Trophoblast cell (in vitro differentiated cells and primary cell): ENCODE measurements around the gene CHD6.

Source experiments
- DNase-seq, 2 donors: peaks; one replicate each; pipeline ENCODE4 v3.0.0-alpha.2; 2016
- H2AFZ ChIP-seq: 2 replicates; pipeline ENCODE4 v1.6.1; 2013; ENCODE audit warnings: low read length, moderate library complexity, mild to moderate bottlenecking; ENCODE audit not compliant: insufficient read depth, poor library complexity
- H2AK5ac ChIP-seq: 2 replicates; pipeline ENCODE4 v1.6.1; 2013; ENCODE audit warnings: mild to moderate bottlenecking, low read length
- H2BK120ac ChIP-seq: 2 replicates; pipeline ENCODE4 v1.6.1; 2013; ENCODE audit warnings: low read length, mild to moderate bottlenecking, moderate library complexity; ENCODE audit not compliant: insufficient read depth, poor library complexity
- H2BK12ac ChIP-seq: 2 replicates; pipeline ENCODE4 v1.6.1; 2013; ENCODE audit warnings: mild to moderate bottlenecking, low read length, moderate library complexity
- H2BK5ac ChIP-seq: 2 replicates; pipeline ENCODE4 v1.6.1; 2013; ENCODE audit warnings: low read length, low read depth, moderate library complexity, mild to moderate bottlenecking; ENCODE audit not compliant: poor library complexity
- H3K14ac ChIP-seq: 2 replicates; pipeline ENCODE4 v1.6.1; 2013; ENCODE audit warnings: mild to moderate bottlenecking, low read length
- H3K18ac ChIP-seq: 2 replicates; pipeline ENCODE4 v1.6.1; 2013; ENCODE audit warnings: mild to moderate bottlenecking, low read length
- H3K23ac ChIP-seq: 2 replicates; pipeline ENCODE4 v1.6.1; 2013; ENCODE audit warnings: low read length
- H3K27ac ChIP-seq: 2 replicates; pipeline ENCODE4 v1.5.1; 2013; ENCODE audit warnings: low read depth, mild to moderate bottlenecking, inconsistent platforms, low read length, moderate library complexity
- H3K27me3 ChIP-seq: 2 replicates; pipeline ENCODE4 v1.6.1; 2013; ENCODE audit warnings: inconsistent platforms, mild to moderate bottlenecking, low read length, moderate library complexity; ENCODE audit not compliant: insufficient read depth
- H3K36me3 ChIP-seq, 2 experiments: 1 replicate in 1 of 2; 2 replicates in 1 of 2; pipeline ENCODE4 v1.6.1; 2013; ENCODE audit warnings: low read length in 2 of 2, mild to moderate bottlenecking in 2 of 2, moderate library complexity in 1 of 2; ENCODE audit not compliant: insufficient read depth in 2 of 2, control insufficient read depth in 1 of 2
- H3K4ac ChIP-seq: 2 replicates; pipeline ENCODE4 v1.6.1; 2013; ENCODE audit warnings: low read depth, mild to moderate bottlenecking, low read length, moderate library complexity
- H3K4me1 ChIP-seq, 2 experiments: 1 replicate in 1 of 2; 2 replicates in 1 of 2; pipeline ENCODE4 v1.6.1; 2013; ENCODE audit warnings: low read length in 2 of 2, mild to moderate bottlenecking in 2 of 2, moderate library complexity in 1 of 2; ENCODE audit not compliant: insufficient read depth in 2 of 2, control insufficient read depth in 1 of 2
- H3K4me2 ChIP-seq: 2 replicates; pipeline ENCODE4 v1.6.1; 2013; ENCODE audit warnings: inconsistent platforms, mild to moderate bottlenecking, low read length, moderate library complexity
- H3K4me3 ChIP-seq: 2 replicates; pipeline ENCODE4 v1.5.1; 2013; ENCODE audit warnings: mild to moderate bottlenecking, low read depth, low read length, inconsistent platforms
- H3K79me1 ChIP-seq: one replicate; pipeline ENCODE4 v1.6.1; 2013; ENCODE audit warnings: low read length
- H3K79me2 ChIP-seq: 2 replicates; pipeline ENCODE4 v1.6.1; 2013; ENCODE audit warnings: low read length, mild to moderate bottlenecking; ENCODE audit not compliant: control insufficient read depth, insufficient read depth, poor library complexity
- H3K9ac ChIP-seq: 2 replicates; pipeline ENCODE4 v1.6.1; 2013; ENCODE audit warnings: mild to moderate bottlenecking, low read length
- H3K9me3 ChIP-seq: 2 replicates; pipeline ENCODE4 v1.6.1; 2013; ENCODE audit warnings: low read depth, mild to moderate bottlenecking, control low read depth, inconsistent platforms, low read length; ENCODE audit not compliant: insufficient read depth
- H4K12ac ChIP-seq: 2 replicates; pipeline ENCODE4 v1.6.1; 2013; ENCODE audit warnings: low read depth, mild to moderate bottlenecking, low read length, moderate library complexity
- H4K8ac ChIP-seq: 2 replicates; pipeline ENCODE4 v1.6.1; 2013; ENCODE audit warnings: low read depth, mild to moderate bottlenecking, low read length, moderate library complexity
- H4K91ac ChIP-seq: one replicate; pipeline ENCODE4 v1.6.1; 2013; ENCODE audit warnings: low read depth, mild to moderate bottlenecking, low read length, moderate library complexity
- WGBS: extraction: QIAGEN DNeasy Blood & Tissue Kit; methylation state at CpG from one replicate; pipeline ENCODE4 v1.1.7; 2013; ENCODE audit warnings: missing lambda C conversion rate; ENCODE audit not compliant: insufficient read length, insufficient coverage; ENCODE audit errors: extremely low coverage; 5-methylcytosine and 5-hydroxymethylcytosine counted together

Gene CHD6

GRCh38 chr20:41572010-41572572, 46.1 kb downstream of the CHD6 start:
- peak overlapping the region; percentile 7 for H3K18ac ChIP-seq
- WGBS = no CpG with 5 or more reads among the region's 3 CpGs
- peak in 1 of 2 donors; percentile 40 for DNase-seq
- H3K14ac ChIP-seq = no peak overlapping the region
- no peak overlapping the region for H4K91ac ChIP-seq
- no peaks in the 10 kb centered on the region for H3K27me3 ChIP-seq
- H3K79me1 ChIP-seq = no peaks in the 10 kb centered on the region
- no peak overlapping the region for H3K23ac ChIP-seq
- H3K4me3 ChIP-seq = no peak overlapping the region
- no peak overlapping the region for H2BK5ac ChIP-seq
- H2BK120ac ChIP-seq = no peak overlapping the region
- H3K4me2 ChIP-seq = no peak overlapping the region
- H3K36me3 ChIP-seq = no peaks in the 10 kb centered on the region
- peaks cover 3% of the 10 kb centered on the region in 2 experiments for H3K4me1 ChIP-seq
- no peak overlapping the region for H2BK12ac ChIP-seq
- H2AFZ ChIP-seq = no peak overlapping the region
- no peak overlapping the region for H4K12ac ChIP-seq
- H4K8ac ChIP-seq = no peak overlapping the region
- H2AK5ac ChIP-seq = no peak overlapping the region
- H3K9ac ChIP-seq = no peak overlapping the region
- no peak overlapping the region for H3K27ac ChIP-seq
- H3K79me2 ChIP-seq = peaks cover 6% of the 10 kb centered on the region
- H3K9me3 ChIP-seq = no peaks in the 10 kb centered on the region
- peak overlapping the region; percentile 26 for H3K4ac ChIP-seq

DNA sequence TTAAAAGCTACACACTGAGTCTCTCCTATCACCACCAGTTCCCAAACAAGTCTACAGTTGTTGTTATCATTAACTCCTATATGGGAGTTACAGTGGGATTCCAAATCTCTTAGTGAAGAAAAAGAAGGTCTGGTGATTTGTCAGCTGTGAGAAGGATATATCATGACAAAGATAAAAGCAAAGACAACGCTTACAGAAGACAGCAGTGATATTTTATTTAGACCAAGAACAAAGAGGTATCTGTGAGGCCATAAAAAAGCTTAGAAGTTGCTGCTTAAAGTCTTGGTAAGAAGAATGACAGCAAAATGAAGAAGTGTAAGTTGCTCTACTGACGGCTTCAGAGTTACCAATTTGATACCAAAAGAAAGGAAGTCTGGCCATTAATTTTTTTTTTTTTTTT, 47.2 kb downstream of the CHD6 start:
- Histone ChIP-seq H3K4me3 (no peak overlapping the region), H2AK5ac (no peak overlapping the region), H3K27ac (no peak overlapping the region), H3K79me1 (no peaks in the 10 kb centered on the region), H4K91ac (no peak overlapping the region), H3K4me1 (peaks cover 3% of the 10 kb centered on the region in 2 experiments), H3K27me3 (no peaks in the 10 kb centered on the region), H4K12ac (no peak overlapping the region), H3K4ac (no peak overlapping the region), H3K9me3 (no peaks in the 10 kb centered on the region), H2BK12ac (no peak overlapping the region), H3K14ac (no peak overlapping the region), H3K9ac (no peak overlapping the region), H3K4me2 (no peak overlapping the region), H3K23ac (no peak overlapping the region), H2AFZ (no peak overlapping the region), H2BK120ac (no peak overlapping the region), H4K8ac (no peak overlapping the region), H2BK5ac (no peak overlapping the region), H3K36me3 (no peaks in the 10 kb centered on the region), H3K18ac (no peak overlapping the region), H3K79me2 (peaks cover 6% of the 10 kb centered on the region)
- no CpG with 5 or more reads among the region's 2 CpGs for WGBS
- DNase-seq = no peak

DNA sequence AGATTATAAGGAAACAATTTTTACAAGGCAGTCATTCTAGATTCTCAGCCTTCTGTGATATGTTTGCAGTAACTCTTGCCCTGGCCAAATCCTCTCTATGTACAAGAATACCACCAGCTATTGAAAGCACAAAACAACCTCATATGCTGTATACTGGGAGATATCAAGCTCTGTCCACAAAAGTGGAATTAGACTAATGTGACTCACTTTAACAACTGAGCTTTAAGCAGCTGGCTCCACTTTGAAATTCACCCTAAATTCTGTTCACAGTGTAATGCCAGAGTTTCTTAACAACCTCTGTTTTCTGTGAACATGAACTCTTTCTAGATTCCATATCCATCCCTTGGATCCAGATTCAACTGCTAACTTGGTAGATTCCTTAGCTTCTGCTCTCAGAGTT, 47.6 kb downstream of the CHD6 start:
- Histone ChIP-seq H2BK5ac (no peak overlapping the region), H3K36me3 (no peaks in the 10 kb centered on the region), H3K14ac (no peak overlapping the region), H2BK12ac (no peak overlapping the region), H3K4me3 (no peak overlapping the region), H4K91ac (no peak overlapping the region), H2AK5ac (no peak overlapping the region), H3K27ac (no peak overlapping the region), H3K23ac (no peak overlapping the region), H3K9me3 (no peaks in the 10 kb centered on the region), H3K18ac (no peak overlapping the region), H3K79me2 (peaks cover 6% of the 10 kb centered on the region), H4K12ac (no peak overlapping the region), H3K4me2 (no peak overlapping the region), H2AFZ (no peak overlapping the region), H3K79me1 (no peaks in the 10 kb centered on the region), H2BK120ac (no peak overlapping the region), H3K9ac (no peak overlapping the region), H4K8ac (no peak overlapping the region), H3K4me1 (peaks cover 3% of the 10 kb centered on the region in 2 experiments), H3K27me3 (no peaks in the 10 kb centered on the region), H3K4ac (no peak overlapping the region)
- DNase-seq = no peak

GRCh38 chr20:41567615-41568014, 50.6 kb downstream of the CHD6 start:
- H3K4me1 ChIP-seq = peaks cover 0 to 3% of the 10 kb centered on the region in 2 experiments

More at GRCh38 chr20:41567615-41568014, 50.6 kb downstream of the CHD6 start:
- H3K9ac ChIP-seq = no peak overlapping the region
- no peak overlapping the region for H4K8ac ChIP-seq
- no peak overlapping the region for H3K18ac ChIP-seq
- H3K36me3 ChIP-seq = no peaks in the 10 kb centered on the region
- H2AK5ac ChIP-seq = no peak overlapping the region
- H3K9me3 ChIP-seq = no peaks in the 10 kb centered on the region
- H3K23ac ChIP-seq = peak overlapping the region; percentile 83
- H2AFZ ChIP-seq = no peak overlapping the region
- H4K91ac ChIP-seq = no peak overlapping the region
- no peaks in the 10 kb centered on the region for H3K79me1 ChIP-seq
- H3K4ac ChIP-seq = no peak overlapping the region
- no peak overlapping the region for H3K4me2 ChIP-seq
- H3K27ac ChIP-seq = no peak overlapping the region
- no peak overlapping the region for H3K4me3 ChIP-seq
- peaks cover 5% of the 10 kb centered on the region for H3K79me2 ChIP-seq
- DNase-seq = no peak
- H2BK5ac ChIP-seq = no peak overlapping the region
- no peak overlapping the region for H3K14ac ChIP-seq
- H4K12ac ChIP-seq = no peak overlapping the region
- no peaks in the 10 kb centered on the region for H3K27me3 ChIP-seq
- no peak overlapping the region for H2BK120ac ChIP-seq
- WGBS = no CpG with 5 or more reads among the region's 2 CpGs
- no peak overlapping the region for H2BK12ac ChIP-seq
